Type B pancreatic cell (in vitro differentiated cells): ENCODE data around the gene SLC44A2. TPM values are rescaled to one million over a fixed set of nuclear protein-coding genes. Genes with fewer than 3 reads are reported as not detected.
A peak's percentile ranks its signal among the peaks of the same experiment; 100 is the strongest.
"Not testable (repeated sequence)": the region's sequence is repeated elsewhere in the genome, so short reads cannot be mapped to it uniquely, and the experiment has no call there.

Source experiments
- DNase-seq: peaks from one replicate; pipeline ENCODE4 v3.0.0; 2021; ENCODE audit warnings: mixed read lengths; ENCODE audit not compliant: unreplicated experiment; ENCODE audit errors: extremely low spot score
- H3K27ac Mint-ChIP-seq: 2 replicates; pipeline ENCODE4 v1.8.0; 2021; ENCODE audit warnings: mild to moderate bottlenecking, mixed read lengths
- H3K27me3 Mint-ChIP-seq: 2 replicates; pipeline ENCODE4 v1.8.0; 2021; ENCODE audit warnings: mixed read lengths
- H3K36me3 Mint-ChIP-seq: 2 replicates; pipeline ENCODE4 v1.8.0; 2021; ENCODE audit warnings: mixed read lengths
- H3K4me1 Mint-ChIP-seq: one replicate; pipeline ENCODE4 v1.8.0; 2021; ENCODE audit warnings: mixed read lengths; ENCODE audit not compliant: unreplicated experiment
- H3K4me3 Mint-ChIP-seq: 2 replicates; pipeline ENCODE4 v1.8.0; 2021; ENCODE audit warnings: mild to moderate bottlenecking, mixed read lengths
- H3K9me3 Mint-ChIP-seq: 2 replicates; pipeline ENCODE4 v1.8.0; 2021; ENCODE audit warnings: mixed read lengths
- total RNA-seq: library from RNA; stranded (reverse); gene quantifications from 2 replicates; pipeline ENCODE4 v1.2.1, GENCODE V29; 2021; ENCODE audit warnings: low replicate concordance
- TF ChIP-seq, protein P1 (sequence below): fragments of 200-600 bp; sonication (generic); conservative IDR thresholded peaks from 2 replicates; pipeline ENCODE4 v1.5.0; 2021; ENCODE audit warnings: antibody characterized with exemption, mild to moderate bottlenecking

SLC44A2 gene
- total RNA-seq, 1 donor from 2014 or later, result 148 TPM

GRCh38 chr19:10662384-10663251, 37.3 kb downstream of the SLC44A2 start:
- H3K9me3 Mint-ChIP-seq, result no peaks in the 10 kb centered on the region
- H3K27me3 Mint-ChIP-seq, result no peaks in the 10 kb centered on the region
- TF ChIP-seq, protein P1, sequence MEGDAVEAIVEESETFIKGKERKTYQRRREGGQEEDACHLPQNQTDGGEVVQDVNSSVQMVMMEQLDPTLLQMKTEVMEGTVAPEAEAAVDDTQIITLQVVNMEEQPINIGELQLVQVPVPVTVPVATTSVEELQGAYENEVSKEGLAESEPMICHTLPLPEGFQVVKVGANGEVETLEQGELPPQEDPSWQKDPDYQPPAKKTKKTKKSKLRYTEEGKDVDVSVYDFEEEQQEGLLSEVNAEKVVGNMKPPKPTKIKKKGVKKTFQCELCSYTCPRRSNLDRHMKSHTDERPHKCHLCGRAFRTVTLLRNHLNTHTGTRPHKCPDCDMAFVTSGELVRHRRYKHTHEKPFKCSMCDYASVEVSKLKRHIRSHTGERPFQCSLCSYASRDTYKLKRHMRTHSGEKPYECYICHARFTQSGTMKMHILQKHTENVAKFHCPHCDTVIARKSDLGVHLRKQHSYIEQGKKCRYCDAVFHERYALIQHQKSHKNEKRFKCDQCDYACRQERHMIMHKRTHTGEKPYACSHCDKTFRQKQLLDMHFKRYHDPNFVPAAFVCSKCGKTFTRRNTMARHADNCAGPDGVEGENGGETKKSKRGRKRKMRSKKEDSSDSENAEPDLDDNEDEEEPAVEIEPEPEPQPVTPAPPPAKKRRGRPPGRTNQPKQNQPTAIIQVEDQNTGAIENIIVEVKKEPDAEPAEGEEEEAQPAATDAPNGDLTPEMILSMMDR, result no peak
- H3K27ac Mint-ChIP-seq, result peak overlapping the region; percentile 73
- DNase-seq, result no peak
- H3K36me3 Mint-ChIP-seq, result peaks cover 12% of the 10 kb centered on the region
- H3K4me1 Mint-ChIP-seq, result peaks cover 25% of the 10 kb centered on the region
- peak overlapping the region; percentile 48 for H3K4me3 Mint-ChIP-seq

DNA sequence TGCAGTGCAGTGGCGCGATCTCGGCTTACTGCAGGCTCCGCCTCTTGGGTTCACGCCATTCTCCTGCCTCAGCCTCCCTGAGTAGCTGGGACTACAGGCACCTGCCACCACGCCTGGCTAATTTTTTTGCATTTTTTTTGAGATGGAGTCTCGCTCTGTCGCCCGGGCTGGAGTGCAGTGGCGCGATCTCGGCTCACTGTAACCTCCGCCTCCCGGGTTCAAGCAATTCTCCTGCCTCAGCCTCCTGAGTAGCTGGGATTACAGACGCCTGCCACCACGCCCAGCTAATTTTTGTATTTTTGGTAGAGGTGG, 37.9 kb downstream of the SLC44A2 start:
- H3K27ac Mint-ChIP-seq, result peak overlapping the region; percentile 73
- H3K4me3 Mint-ChIP-seq, H3K9me3 Mint-ChIP-seq, DNase-seq, H3K27me3 Mint-ChIP-seq: not testable (repeated sequence)
- H3K4me1 Mint-ChIP-seq, result peaks cover 25% of the 10 kb centered on the region
- peaks cover 12% of the 10 kb centered on the region for H3K36me3 Mint-ChIP-seq

- no peak for DNase-seq
- no peaks in the 10 kb centered on the region for H3K9me3 Mint-ChIP-seq
- TF ChIP-seq, protein P1, result no peak
- H3K4me1 Mint-ChIP-seq, result peaks cover 17% of the 10 kb centered on the region
- no peak overlapping the region for H3K4me3 Mint-ChIP-seq
- H3K27me3 Mint-ChIP-seq, result no peaks in the 10 kb centered on the region
- peaks cover 14% of the 10 kb centered on the region for H3K36me3 Mint-ChIP-seq
- H3K27ac Mint-ChIP-seq, result no peak overlapping the region
Observed at GRCh38 chr19:10667867-10668266, 42.5 kb downstream of the SLC44A2 start.

- H3K4me1 Mint-ChIP-seq, result peaks cover 15% of the 10 kb centered on the region
- peaks cover 18% of the 10 kb centered on the region for H3K36me3 Mint-ChIP-seq
- no peaks in the 10 kb centered on the region for H3K27me3 Mint-ChIP-seq
- peak overlapping the region; percentile 80 for H3K27ac Mint-ChIP-seq
- H3K9me3 Mint-ChIP-seq, result no peaks in the 10 kb centered on the region
- H3K4me3 Mint-ChIP-seq, result no peak overlapping the region
- DNase-seq, result no peak
- TF ChIP-seq, protein P1, result no peak
Observed at GRCh38 chr19:10669246-10669645, 43.9 kb downstream of the SLC44A2 start.

GRCh38 chr19:10670182-10670581, 44.8 kb downstream of the SLC44A2 start:
- H3K27ac Mint-ChIP-seq, result no peak overlapping the region

More at GRCh38 chr19:10670182-10670581, 44.8 kb downstream of the SLC44A2 start:
- Mint-ChIP-seq H3K36me3 (peaks cover 22% of the 10 kb centered on the region), H3K4me1 (peaks cover 15% of the 10 kb centered on the region), H3K4me3 (no peak overlapping the region), H3K27me3 (no peaks in the 10 kb centered on the region), H3K9me3 (no peaks in the 10 kb centered on the region)
- no peak for DNase-seq
- TF ChIP-seq, protein P1, result no peak
